Measurements from ENCODE around the gene NXNL1. TPM values are rescaled to one million over a fixed set of nuclear protein-coding genes. Genes with fewer than 3 reads are reported as not detected.
A peak's percentile ranks its signal among the peaks of the same experiment; 100 is the strongest.

The NXNL1 gene
- total RNA-seq, 1 experiment from 2014 or later, result not detected

- H3K27me3 ChIP-seq (ENCODE audit: control insufficient read depth, insufficient read depth, low read length), result no peaks in the 10 kb centered on the region
- CTCF ChIA-PET, result no interaction called here
- in situ Hi-C loops (cut with HindIII; ENCODE audit: low pct_unique_long_range_greater_than_20kb, low sequenced_read_pairs), result no loop called here
- intact Hi-C loops (cut with micrococcal nuclease; ENCODE audit: unreplicated experiment), result no loop called here
- POLR2A ChIA-PET, result no interaction called here
- no TSS peak for BruUV-seq (replicated peaks)
- H3K4me3 ChIP-seq (ENCODE audit: low read depth in 2 of 2, low read length in 2 of 2), result no peak overlapping the region
- H3K9me3 ChIP-seq (ENCODE audit: control insufficient read depth, insufficient read depth, low read depth, low read length), result no peaks in the 10 kb centered on the region
- DNase-seq (ENCODE audit: low read depth, low spot score) (no peak), ATAC-seq (no peak)
- H3K36me3 ChIP-seq (ENCODE audit: control insufficient read depth, insufficient read depth, low read length), result no peaks in the 10 kb centered on the region
- TF ChIP-seq TCF7L2 (IDR thresholded peaks at IDR 0.05; ENCODE audit: low read depth, low read length) (no peak), POLR2AphosphoS5 (IDR thresholded peaks at IDR 0.05; ENCODE audit: low read depth, low read length) (no peak), SIN3A (IDR thresholded peaks at IDR 0.05; ENCODE audit: borderline replicate concordance, insufficient read depth, low read depth, low read length) (no peak)
- peaks cover 13% of the 10 kb centered on the region for H3K4me1 ChIP-seq (ENCODE audit: control insufficient read depth, insufficient read depth, low read length)
- H3K27ac ChIP-seq (ENCODE audit: low read length), result no peak overlapping the region
Observed at GRCh38 chr19:17473041-17473440, 12.3 kb upstream of the NXNL1 start.

GRCh38 chr19:17471410-17472125 is 10.8 kb upstream of the NXNL1 start:
- H3K27me3 ChIP-seq (ENCODE audit: control insufficient read depth, insufficient read depth, low read length), result no peaks in the 10 kb centered on the region
- ChIA-PET CTCF (no interaction called here), POLR2A (interaction anchor here (0.6 kb wide), 2 partner anchors 226 to 372 kb away, joined by 3 to 10 read pairs; partner anchors contain the start of gene NR2F6)
- H3K36me3 ChIP-seq (ENCODE audit: control insufficient read depth, insufficient read depth, low read length), result no peaks in the 10 kb centered on the region
- no peak overlapping the region for H3K27ac ChIP-seq (ENCODE audit: low read length)
- peak overlapping the region; percentile 58 to 77; a peak in 3 of 4 replicates for H3K4me3 ChIP-seq (ENCODE audit: low read depth in 2 of 2, low read length in 2 of 2)
- no peaks in the 10 kb centered on the region for H3K9me3 ChIP-seq (ENCODE audit: control insufficient read depth, insufficient read depth, low read depth, low read length)
- TF ChIP-seq REST (IDR thresholded peaks at IDR 0.05; ENCODE audit: insufficient read depth in 1 of 2, low read depth in 2 of 2, low read length in 1 of 2) (no peak), SIN3A (IDR thresholded peaks at IDR 0.05; ENCODE audit: borderline replicate concordance, insufficient read depth, low read depth, low read length) (no peak), TCF7L2 (IDR thresholded peaks at IDR 0.05; ENCODE audit: low read depth, low read length) (no peak), CTCF (IDR thresholded peaks at IDR 0.05) (no peak)
- ATAC-seq (no peak), DNase-seq (ENCODE audit: low read depth, low spot score) (no peak)
- intact Hi-C loops (cut with micrococcal nuclease; ENCODE audit: unreplicated experiment) (no loop called here), in situ Hi-C loops (cut with HindIII; ENCODE audit: low pct_unique_long_range_greater_than_20kb, low sequenced_read_pairs) (no loop called here)
- BruUV-seq (replicated peaks), result no TSS peak
- peaks cover 13% of the 10 kb centered on the region for H3K4me1 ChIP-seq (ENCODE audit: control insufficient read depth, insufficient read depth, low read length)

Data from Panc1 (cell line).